Measurements from ENCODE around the gene TUBA1B.

TUBA1B gene

GRCh38 chr12:49126852-49127763, 4.1 kb downstream of the TUBA1B start:
- Histone ChIP-seq H3K27ac (ENCODE audit: low read depth, low read length) (no peak overlapping the region), H3K4me3 (ENCODE audit: low read depth in 1 of 2, low read length in 2 of 2) (no peak overlapping the region), H3K27me3 (ENCODE audit: control insufficient read depth in 1 of 2, insufficient read depth in 2 of 2, low read length in 2 of 2) (no peaks in the 10 kb centered on the region), H3K36me3 (ENCODE audit: insufficient read depth, low read length) (peaks cover 26% of the 10 kb centered on the region), H3K9ac (ENCODE audit: low read length) (no peak overlapping the region), H3K9me3 (ENCODE audit: low read length) (no peaks in the 10 kb centered on the region), H3K4me1 (ENCODE audit: insufficient read depth, low read length) (peaks cover 17% of the 10 kb centered on the region)

GRCh38 chr12:49121047-49121696, 10.0 kb downstream of the TUBA1B start:
- no peaks in the 10 kb centered on the region for H3K9me3 ChIP-seq (ENCODE audit: low read length)
- H3K9ac ChIP-seq (ENCODE audit: low read length), result no peak overlapping the region
- no peak overlapping the region for H3K27ac ChIP-seq (ENCODE audit: low read depth, low read length)
- H3K4me1 ChIP-seq (ENCODE audit: insufficient read depth, low read length), result no peaks in the 10 kb centered on the region
- H3K36me3 ChIP-seq (ENCODE audit: insufficient read depth, low read length), result no peaks in the 10 kb centered on the region
- no peak overlapping the region for H3K4me3 ChIP-seq (ENCODE audit: low read depth in 1 of 2, low read length in 2 of 2)
- no peaks in the 10 kb centered on the region for H3K27me3 ChIP-seq (ENCODE audit: control insufficient read depth in 1 of 2, insufficient read depth in 2 of 2, low read length in 2 of 2)

- Histone ChIP-seq H3K9ac (ENCODE audit: low read length) (peak overlapping the region; percentile 57), H3K4me1 (ENCODE audit: insufficient read depth, low read length) (peaks cover 34% of the 10 kb centered on the region), H3K27ac (ENCODE audit: low read depth, low read length) (peak overlapping the region; percentile 99), H3K9me3 (ENCODE audit: low read length) (no peaks in the 10 kb centered on the region), H3K27me3 (ENCODE audit: control insufficient read depth in 1 of 2, insufficient read depth in 2 of 2, low read length in 2 of 2) (no peaks in the 10 kb centered on the region), H3K4me3 (ENCODE audit: low read depth in 1 of 2, low read length in 2 of 2) (peak overlapping the region in 1 of 2 donors; percentile 100), H3K36me3 (ENCODE audit: insufficient read depth, low read length) (peaks cover 7% of the 10 kb centered on the region)
Measured at GRCh38 chr12:49111206-49111605, 20.0 kb downstream of the TUBA1B start.

- Histone ChIP-seq H3K4me3 (ENCODE audit: low read depth in 1 of 2, low read length in 2 of 2) (peak within 1 kb of the TSS; percentile 91 to 100), H3K9me3 (ENCODE audit: low read length) (no peaks in the 10 kb centered on the region), H3K9ac (ENCODE audit: low read length) (peak within 1 kb of the TSS; percentile 98), H3K36me3 (ENCODE audit: insufficient read depth, low read length) (peaks cover 10% of the 10 kb centered on the region), H3K4me1 (ENCODE audit: insufficient read depth, low read length) (peaks cover 40% of the 10 kb centered on the region), H3K27ac (ENCODE audit: low read depth, low read length) (peak within 1 kb of the TSS; percentile 99), H3K27me3 (ENCODE audit: control insufficient read depth in 1 of 2, insufficient read depth in 2 of 2, low read length in 2 of 2) (no peaks in the 10 kb centered on the region)
Measured at GRCh38 chr12:49110464-49111155, 20.6 kb downstream of the TUBA1B start, which contains the start of gene LMBR1L. Gene LMBR1L, minus strand, starts transcription at chr12:49110847. Its CDS starts 292 bp downstream, at chr12:49110555.

- peak overlapping the region; percentile 98 for H3K9ac ChIP-seq (ENCODE audit: low read length)
- H3K27me3 ChIP-seq (ENCODE audit: control insufficient read depth in 1 of 2, insufficient read depth in 2 of 2, low read length in 2 of 2), result no peaks in the 10 kb centered on the region
- H3K4me3 ChIP-seq (ENCODE audit: low read depth in 1 of 2, low read length in 2 of 2), result peak overlapping the region; percentile 91 to 100
- peaks cover 48% of the 10 kb centered on the region for H3K4me1 ChIP-seq (ENCODE audit: insufficient read depth, low read length)
- peak overlapping the region; percentile 99 for H3K27ac ChIP-seq (ENCODE audit: low read depth, low read length)
- H3K36me3 ChIP-seq (ENCODE audit: insufficient read depth, low read length), result peaks cover 17% of the 10 kb centered on the region
- no peaks in the 10 kb centered on the region for H3K9me3 ChIP-seq (ENCODE audit: low read length)
Measured at GRCh38 chr12:49109641-49110463, 21.3 kb downstream of the TUBA1B start.

- Histone ChIP-seq H3K9me3 (ENCODE audit: low read length) (no peaks in the 10 kb centered on the region), H3K9ac (ENCODE audit: low read length) (peak overlapping the region; percentile 98), H3K27ac (ENCODE audit: low read depth, low read length) (peak overlapping the region; percentile 99), H3K27me3 (ENCODE audit: control insufficient read depth in 1 of 2, insufficient read depth in 2 of 2, low read length in 2 of 2) (no peaks in the 10 kb centered on the region), H3K36me3 (ENCODE audit: insufficient read depth, low read length) (peaks cover 26% of the 10 kb centered on the region), H3K4me3 (ENCODE audit: low read depth in 1 of 2, low read length in 2 of 2) (peak overlapping the region; percentile 91 to 100), H3K4me1 (ENCODE audit: insufficient read depth, low read length) (peaks cover 48% of the 10 kb centered on the region)
Measured at GRCh38 chr12:49108958-49109404, 22.2 kb downstream of the TUBA1B start.

GRCh38 chr12:49105504-49106084, 25.6 kb downstream of the TUBA1B start:
- H3K4me3 ChIP-seq (ENCODE audit: low read depth in 1 of 2, low read length in 2 of 2), result no peak overlapping the region
- H3K9me3 ChIP-seq (ENCODE audit: low read length), result no peaks in the 10 kb centered on the region
- peaks cover 60% of the 10 kb centered on the region for H3K36me3 ChIP-seq (ENCODE audit: insufficient read depth, low read length)
- H3K4me1 ChIP-seq (ENCODE audit: insufficient read depth, low read length), result peaks cover 41% of the 10 kb centered on the region
- no peaks in the 10 kb centered on the region for H3K27me3 ChIP-seq (ENCODE audit: control insufficient read depth in 1 of 2, insufficient read depth in 2 of 2, low read length in 2 of 2)
- no peak overlapping the region for H3K9ac ChIP-seq (ENCODE audit: low read length)
- H3K27ac ChIP-seq (ENCODE audit: low read depth, low read length), result no peak overlapping the region

GRCh38 chr12:49104822-49105221, 26.4 kb downstream of the TUBA1B start:
- Histone ChIP-seq H3K9me3 (ENCODE audit: low read length) (no peaks in the 10 kb centered on the region), H3K9ac (ENCODE audit: low read length) (no peak overlapping the region), H3K4me3 (ENCODE audit: low read depth in 1 of 2, low read length in 2 of 2) (no peak overlapping the region), H3K27ac (ENCODE audit: low read depth, low read length) (no peak overlapping the region), H3K36me3 (ENCODE audit: insufficient read depth, low read length) (peaks cover 67% of the 10 kb centered on the region), H3K27me3 (ENCODE audit: control insufficient read depth in 1 of 2, insufficient read depth in 2 of 2, low read length in 2 of 2) (no peaks in the 10 kb centered on the region), H3K4me1 (ENCODE audit: insufficient read depth, low read length) (peaks cover 41% of the 10 kb centered on the region)

- Histone ChIP-seq H3K27me3 (ENCODE audit: control insufficient read depth in 1 of 2, insufficient read depth in 2 of 2, low read length in 2 of 2) (no peaks in the 10 kb centered on the region), H3K4me1 (ENCODE audit: insufficient read depth, low read length) (peaks cover 6% of the 10 kb centered on the region), H3K9me3 (ENCODE audit: low read length) (no peaks in the 10 kb centered on the region), H3K9ac (ENCODE audit: low read length) (no peak overlapping the region), H3K36me3 (ENCODE audit: insufficient read depth, low read length) (peaks cover 87% of the 10 kb centered on the region), H3K27ac (ENCODE audit: low read depth, low read length) (no peak overlapping the region), H3K4me3 (ENCODE audit: low read depth in 1 of 2, low read length in 2 of 2) (no peak overlapping the region)
Measured at GRCh38 chr12:49100380-49100779, 30.8 kb downstream of the TUBA1B start.

- peaks cover 8 to 10% of the 10 kb centered on the region in 2 donors for H3K27me3 ChIP-seq (ENCODE audit: control insufficient read depth in 1 of 2, insufficient read depth in 2 of 2, low read length in 2 of 2)
- no peaks in the 10 kb centered on the region for H3K9me3 ChIP-seq (ENCODE audit: low read length)
- H3K27ac ChIP-seq (ENCODE audit: low read depth, low read length), result no peak overlapping the region
- no peak overlapping the region for H3K4me3 ChIP-seq (ENCODE audit: low read depth in 1 of 2, low read length in 2 of 2)
- peaks cover 12% of the 10 kb centered on the region for H3K4me1 ChIP-seq (ENCODE audit: insufficient read depth, low read length)
- peaks cover 71% of the 10 kb centered on the region for H3K36me3 ChIP-seq (ENCODE audit: insufficient read depth, low read length)
- H3K9ac ChIP-seq (ENCODE audit: low read length), result no peak overlapping the region
Measured at GRCh38 chr12:49098703-49099102, 32.5 kb downstream of the TUBA1B start.
